Transverse colon (tissue), 4 donors: Measurements from ENCODE around the gene FOXD4L1. TPM values are rescaled to one million over a fixed set of nuclear protein-coding genes. Genes with fewer than 3 reads are reported as not detected.
"Not testable (repeated sequence)": the region's sequence is repeated elsewhere in the genome, so short reads cannot be mapped to it uniquely, and the experiment has no call there.

Experiments
- DNase-seq: peaks from one replicate; pipeline ENCODE4 v3.0.0-alpha.2; 2019
- H3K27ac ChIP-seq, 4 donors: fragments of 200-600 bp; sonication (generic); 2 replicates each; pipeline ENCODE4 v1.5.1; 2016 to 2018; ENCODE audit warnings: inconsistent platforms in 4 of 4
- H3K27me3 ChIP-seq: fragments of 200-600 bp; sonication (generic); 2 replicates; pipeline ENCODE4 v1.5.1; 2017; ENCODE audit warnings: inconsistent platforms
- H3K36me3 ChIP-seq, 4 donors: fragments of 200-600 bp; sonication (generic); 2 replicates each; pipeline ENCODE4 v1.5.1; 2017 to 2019; ENCODE audit warnings: inconsistent platforms in 4 of 4
- H3K4me1 ChIP-seq, 4 donors: fragments of 200-600 bp; sonication (generic); 2 replicates each; pipeline ENCODE4 v1.5.1; 2017 to 2020; ENCODE audit warnings: inconsistent platforms in 4 of 4
- H3K4me3 ChIP-seq, 4 donors: fragments of 200-600 bp; sonication (generic); 1 replicate in 1 of 4; 2 replicates in 3 of 4; pipeline versions ENCODE4 v1.5.1 to v1.6.1; 2017 to 2019; ENCODE audit warnings: inconsistent platforms in 4 of 4
- H3K9me3 ChIP-seq, 2 donors: fragments of 200-600 bp; sonication (generic); 2 replicates each; pipeline ENCODE4 v1.5.1; 2017 to 2019; ENCODE audit warnings: inconsistent platforms in 2 of 2
- WGBS, 2 donors: methylation state at CpG; one replicate each; pipeline ENCODE4 v1.1.5; 2018; ENCODE audit warnings: low coverage in 1 of 2; 5-methylcytosine and 5-hydroxymethylcytosine counted together
- in situ Hi-C, 4 donors: fragments of 200-750 bp; cut with MboI; loops; one replicate each; pipeline versions ENCODE4 v1.15.0 to v1.15.1; 2017; ENCODE audit warnings: low sequenced_read_pairs in 3 of 4, low pct_ligation_motif_present in 1 of 4, low pct_unique_long_range_greater_than_20kb in 1 of 4
- intact Hi-C: fragments of 100-400 bp; cut with DNase I; formaldehyde crosslinking; loops from one replicate; pipeline ENCODE4 v1.15.1; 2023; ENCODE audit warnings: low total_unique reads
- total RNA-seq, 4 donors: library from RNA; depleted of rRNA; stranded (reverse); fragments of >200 nt; gene quantifications; one replicate each; pipeline ENCODE4 v1.1.0, GENCODE V29; 2016

The FOXD4L1 gene
- under 1 TPM in 1 of 4 donors, not detected in 3; 0.16 TPM for total RNA-seq

GRCh38 chr2:113498365-113498764, at the start of gene FOXD4L1:
Gene FOXD4L1, plus strand, starts transcription at chr2:113498665. Its CDS starts 592 bp downstream, at chr2:113499257.
- intact Hi-C loops, H3K4me3 ChIP-seq, DNase-seq, H3K9me3 ChIP-seq, H3K27ac ChIP-seq, in situ Hi-C loops, H3K36me3 ChIP-seq: not testable (repeated sequence)
- peaks cover 0 to 30% (median 9%) of the 10 kb centered on the region in 4 donors for H3K4me1 ChIP-seq
- 60 to 63% methylated on average over 1 to 4 of the region's 4 CpGs for WGBS, 2 donors
- H3K27me3 ChIP-seq, result peaks cover 41% of the 10 kb centered on the region

GRCh38 chr2:113465770-113466169, 32.7 kb upstream of the FOXD4L1 start:
- in situ Hi-C loops, intact Hi-C loops, DNase-seq, H3K36me3 ChIP-seq, H3K4me3 ChIP-seq, H3K4me1 ChIP-seq, H3K27me3 ChIP-seq, H3K9me3 ChIP-seq, H3K27ac ChIP-seq: not testable (repeated sequence)

DNA sequence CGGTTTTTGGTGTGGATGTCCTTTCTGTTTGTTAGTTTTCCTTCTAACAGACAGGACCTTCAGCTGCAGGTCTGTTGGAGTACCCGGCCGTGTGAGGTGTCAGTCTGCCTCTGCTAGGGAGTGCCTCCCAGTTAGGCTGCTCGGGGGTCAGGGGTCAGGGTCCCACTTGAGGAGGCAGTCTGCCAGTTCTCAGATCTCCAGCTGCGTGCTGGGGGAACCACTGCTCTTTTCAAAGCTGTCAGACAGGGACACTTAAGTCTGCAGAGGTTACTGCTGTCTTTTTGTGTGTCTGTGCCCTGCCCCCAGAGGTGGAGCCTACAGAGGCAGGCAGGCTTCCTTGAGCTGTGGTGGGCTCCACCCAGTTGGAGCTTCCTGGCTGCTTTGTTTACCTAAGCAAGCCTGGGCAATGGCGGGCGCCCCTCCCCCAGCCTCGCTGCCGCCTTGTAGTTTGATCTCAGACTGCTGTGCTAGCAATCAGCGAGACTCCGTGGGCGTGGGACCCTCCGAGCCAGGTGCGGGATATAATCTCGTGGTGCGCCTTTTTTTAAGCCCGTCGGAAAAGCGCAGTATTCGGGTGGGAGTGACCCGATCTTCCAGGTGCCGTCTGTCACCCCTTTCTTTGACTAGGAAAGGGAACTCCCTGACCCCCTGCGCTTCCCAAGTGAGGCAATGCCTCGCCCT, 21.6 kb upstream of the FOXD4L1 start:
- in situ Hi-C loops, H3K9me3 ChIP-seq, H3K27me3 ChIP-seq, intact Hi-C loops, DNase-seq, H3K4me1 ChIP-seq, H3K27ac ChIP-seq, H3K4me3 ChIP-seq, H3K36me3 ChIP-seq: not testable (repeated sequence)
- 96% methylated on average over 23 of the region's 24 CpGs; no CpG with 5 or more reads in 1 of the 2 donors for WGBS, 2 donors

- Histone ChIP-seq H3K4me1 (peaks cover 0 to 15% (median 0%) of the 10 kb centered on the region in 4 donors), H3K27me3 (peaks cover 26% of the 10 kb centered on the region)
- H3K4me3 ChIP-seq, H3K27ac ChIP-seq, H3K9me3 ChIP-seq, H3K36me3 ChIP-seq, intact Hi-C loops, in situ Hi-C loops, DNase-seq: not testable (repeated sequence)
- 96 to 100% methylated on average over 4 to 13 of the region's 13 CpGs for WGBS, 2 donors
Measured at GRCh38 chr2:113496527-113496926, 1.9 kb upstream of the FOXD4L1 start.

- DNase-seq, H3K4me3 ChIP-seq, H3K27ac ChIP-seq, H3K9me3 ChIP-seq, intact Hi-C loops, H3K36me3 ChIP-seq, in situ Hi-C loops: not testable (repeated sequence)
- peaks cover 50% of the 10 kb centered on the region for H3K27me3 ChIP-seq
- H3K4me1 ChIP-seq, result peaks cover 0 to 38% (median 14%) of the 10 kb centered on the region in 4 donors
- WGBS, 2 donors, result 7% methylated on average over 43 of the region's 62 CpGs; no CpG with 5 or more reads in 1 of the 2 donors
Measured at GRCh38 chr2:113499019-113499885, 787 bp downstream of the FOXD4L1 start.

- in situ Hi-C loops, H3K27ac ChIP-seq, H3K9me3 ChIP-seq, H3K36me3 ChIP-seq, DNase-seq, H3K4me3 ChIP-seq, intact Hi-C loops: not testable (repeated sequence)
- H3K4me1 ChIP-seq, result peaks cover 0 to 38% (median 14%) of the 10 kb centered on the region in 4 donors
- 5% methylated on average over 20 of the region's 56 CpGs; no CpG with 5 or more reads in 1 of the 2 donors for WGBS, 2 donors
- H3K27me3 ChIP-seq, result peaks cover 54% of the 10 kb centered on the region
Measured at GRCh38 chr2:113499886-113500722, 1.6 kb downstream of the FOXD4L1 start.

DNA sequence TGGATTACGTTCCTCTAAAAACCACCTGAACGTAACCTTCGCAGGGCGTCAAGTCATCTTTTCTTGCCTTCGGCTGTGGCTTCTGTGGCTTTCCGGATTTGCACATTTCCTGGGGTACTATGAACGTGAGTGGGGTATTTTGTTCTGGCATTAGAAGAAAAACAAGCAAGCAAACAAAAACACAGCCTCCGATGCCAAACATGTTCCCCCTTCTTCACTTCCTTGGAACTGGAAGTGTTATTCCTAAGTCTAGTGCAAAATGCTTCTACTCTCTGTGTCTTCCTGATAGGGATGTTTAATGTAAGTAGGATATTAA, 2.2 kb downstream of the FOXD4L1 start:
- WGBS, 2 donors, result 8 to 10% methylated on average over 4 to 8 of the region's 8 CpGs
- in situ Hi-C loops, H3K4me3 ChIP-seq, H3K27ac ChIP-seq, H3K9me3 ChIP-seq, DNase-seq, H3K36me3 ChIP-seq, intact Hi-C loops: not testable (repeated sequence)
- peaks cover 0 to 38% (median 14%) of the 10 kb centered on the region in 4 donors for H3K4me1 ChIP-seq
- peaks cover 60% of the 10 kb centered on the region for H3K27me3 ChIP-seq

GRCh38 chr2:113502216-113503093, 4.0 kb downstream of the FOXD4L1 start:
- Histone ChIP-seq H3K27me3 (peaks cover 70% of the 10 kb centered on the region), H3K4me1 (peaks cover 0 to 38% (median 14%) of the 10 kb centered on the region in 4 donors), H3K4me3 (peak overlapping the region in 3 of 4 donors; percentile 18 to 56 (median 35))
- H3K9me3 ChIP-seq, intact Hi-C loops, H3K36me3 ChIP-seq, in situ Hi-C loops, DNase-seq, H3K27ac ChIP-seq: not testable (repeated sequence)
- 3% methylated on average over 43 of the region's 73 CpGs; no CpG with 5 or more reads in 1 of the 2 donors for WGBS, 2 donors
